ENCODE measurements around the gene KCNE4. TPM values are rescaled to one million over a fixed set of nuclear protein-coding genes. Genes with fewer than 3 reads are reported as not detected.

The KCNE4 gene
- total and polyA plus RNA-seq, 2 experiments from 2014 or later: not detected

DNA sequence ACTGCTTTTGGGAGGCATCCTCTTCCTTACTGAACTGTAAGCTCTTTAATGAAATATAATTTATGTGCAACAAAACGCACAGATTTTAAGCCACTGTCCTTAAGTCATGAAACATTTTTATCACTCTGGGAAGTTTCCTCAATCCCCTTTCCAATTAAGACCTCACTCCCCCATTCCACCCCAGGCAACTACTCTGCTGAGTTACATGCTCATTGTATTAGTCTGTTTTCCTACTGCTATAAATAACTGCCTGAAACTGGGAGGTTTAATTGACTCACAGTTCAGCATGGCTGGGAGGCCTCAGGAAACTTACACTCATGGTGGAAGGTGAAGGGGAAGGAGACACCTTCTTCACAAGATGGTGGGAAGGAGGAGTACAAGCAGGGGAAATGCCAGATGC lies 46.5 kb upstream of the KCNE4 start:
- TF ChIP-seq JUNB (IDR thresholded peaks at IDR 0.05; ENCODE audit: unreplicated experiment) (no peak), POLR2AphosphoS5 (IDR thresholded peaks at IDR 0.05; ENCODE audit: low read depth) (no peak), NANOG (IDR thresholded peaks at IDR 0.05; ENCODE audit: borderline replicate concordance) (no peak), EZH2 (IDR thresholded peaks at IDR 0.05; ENCODE audit: low read depth, unreplicated experiment) (no peak), EZH2phosphoT487 (IDR thresholded peaks at IDR 0.05; ENCODE audit: unreplicated experiment) (no peak)
- Histone ChIP-seq H3K79me2 (replicated peaks; ENCODE audit: insufficient read depth) (no peaks in the 10 kb centered on the region), H2AFZ (no peak overlapping the region), H3K4me2 (no peak overlapping the region), H3K4me1 (ENCODE audit: insufficient read depth) (no peaks in the 10 kb centered on the region), H3K4me3 (no peak overlapping the region), H4K20me1 (replicated peaks; ENCODE audit: insufficient read depth) (no peaks in the 10 kb centered on the region), H3K27me3 (ENCODE audit: insufficient read depth) (no peaks in the 10 kb centered on the region), H3F3A (replicated peaks; ENCODE audit: low read depth) (no peaks in the 10 kb centered on the region), H3K9me2 (ENCODE audit: insufficient read depth) (0 out of 2 replicates have a peak, but pooled peaks cover 9% of the 10 kb centered on the region), H3K27ac (ENCODE audit: low read depth) (no peak overlapping the region), H3K36me3 (ENCODE audit: insufficient read depth) (no peaks in the 10 kb centered on the region)
- Mint-ChIP-seq H3K36me3 (ENCODE audit: low read depth) (no peaks in the 10 kb centered on the region), H3K4me1 (no peaks in the 10 kb centered on the region), H3K27ac (no peak overlapping the region), H3K9me3 (peaks cover 3% of the 10 kb centered on the region; the same call in 1 of the 3 replicates), H3K4me3 (no peak overlapping the region), H3K27me3 (ENCODE audit: insufficient read depth, low read depth, poor library complexity) (peaks cover 4% of the 10 kb centered on the region)
- ATAC-seq (no peak), DNase-seq (ENCODE audit: low spot score) (no peak)

DNA sequence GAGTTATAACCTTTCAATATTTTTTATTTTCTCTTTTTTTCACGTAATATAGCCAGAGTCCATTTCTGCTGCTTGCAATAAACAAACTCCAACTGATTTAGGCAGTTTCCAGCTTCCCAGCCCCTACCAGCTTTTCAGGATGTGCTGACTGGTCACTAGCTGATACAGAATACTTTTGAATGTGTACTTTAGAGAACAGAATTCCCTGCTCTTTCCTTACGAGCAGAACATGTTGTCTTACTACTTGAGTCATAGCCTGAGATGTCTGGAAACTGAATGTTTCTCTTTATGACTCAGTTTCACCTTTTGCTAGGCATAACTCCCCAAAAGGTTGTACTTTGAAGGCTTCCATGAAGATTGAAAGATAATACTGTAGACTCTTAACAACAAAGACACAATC lies 44.5 kb upstream of the KCNE4 start:
- no peak for DNase-seq (ENCODE audit: low spot score)
- Histone ChIP-seq H3K79me2 (replicated peaks; ENCODE audit: insufficient read depth) (no peaks in the 10 kb centered on the region), H3K27me3 (ENCODE audit: insufficient read depth) (no peaks in the 10 kb centered on the region), H4K20me1 (replicated peaks; ENCODE audit: insufficient read depth) (no peaks in the 10 kb centered on the region), H3K4me1 (ENCODE audit: insufficient read depth) (no peaks in the 10 kb centered on the region), H3K27ac (ENCODE audit: low read depth) (no peak overlapping the region), H3K36me3 (ENCODE audit: insufficient read depth) (no peaks in the 10 kb centered on the region), H2AFZ (no peak overlapping the region), H3F3A (replicated peaks; ENCODE audit: low read depth) (no peaks in the 10 kb centered on the region), H3K4me3 (no peak overlapping the region), H3K9me2 (ENCODE audit: insufficient read depth) (peaks cover 9% of the 10 kb centered on the region; the same call in 1 of the 2 replicates), H3K4me2 (no peak overlapping the region)
- Mint-ChIP-seq H3K27ac (no peak overlapping the region), H3K9me3 (peaks cover 3% of the 10 kb centered on the region; the same call in 1 of the 3 replicates), H3K27me3 (ENCODE audit: insufficient read depth, low read depth, poor library complexity) (peaks cover 2% of the 10 kb centered on the region), H3K36me3 (ENCODE audit: low read depth) (no peaks in the 10 kb centered on the region), H3K4me1 (no peaks in the 10 kb centered on the region), H3K4me3 (no peak overlapping the region)
- ATAC-seq: no peak
- TF ChIP-seq JUNB (IDR thresholded peaks at IDR 0.05; ENCODE audit: unreplicated experiment): no peak
- no peak for TF ChIP-seq REST (IDR thresholded peaks at IDR 0.05; ENCODE audit: unreplicated experiment)
- no peak for TF ChIP-seq CREB1 (CRISPR knock-in tag; IDR thresholded peaks at IDR 0.05; ENCODE audit: low read depth)
- TF ChIP-seq ZNF462 (CRISPR knock-in tag; IDR thresholded peaks at IDR 0.05): no peak
- TF ChIP-seq, protein P1, sequence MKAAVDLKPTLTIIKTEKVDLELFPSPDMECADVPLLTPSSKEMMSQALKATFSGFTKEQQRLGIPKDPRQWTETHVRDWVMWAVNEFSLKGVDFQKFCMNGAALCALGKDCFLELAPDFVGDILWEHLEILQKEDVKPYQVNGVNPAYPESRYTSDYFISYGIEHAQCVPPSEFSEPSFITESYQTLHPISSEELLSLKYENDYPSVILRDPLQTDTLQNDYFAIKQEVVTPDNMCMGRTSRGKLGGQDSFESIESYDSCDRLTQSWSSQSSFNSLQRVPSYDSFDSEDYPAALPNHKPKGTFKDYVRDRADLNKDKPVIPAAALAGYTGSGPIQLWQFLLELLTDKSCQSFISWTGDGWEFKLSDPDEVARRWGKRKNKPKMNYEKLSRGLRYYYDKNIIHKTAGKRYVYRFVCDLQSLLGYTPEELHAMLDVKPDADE (IDR thresholded peaks at IDR 0.05): no peak
- TF ChIP-seq POLR2AphosphoS5 (IDR thresholded peaks at IDR 0.05; ENCODE audit: low read depth): no peak
- TF ChIP-seq NANOG (IDR thresholded peaks at IDR 0.05; ENCODE audit: borderline replicate concordance): no peak
- TF ChIP-seq ZNF331 (CRISPR knock-in tag; IDR thresholded peaks at IDR 0.05; ENCODE audit: low read depth): no peak

Data from GM23338 (cell line).